ENCODE results near the gene KANK3. TPM values are rescaled to one million over a fixed set of nuclear protein-coding genes. Genes with fewer than 3 reads are reported as not detected.

The KANK3 gene
- 12.4 TPM for total RNA-seq
- polyA plus RNA-seq (ENCODE audit: insufficient read depth in 1 of 8, insufficient read length in 8 of 8, low replicate concordance in 1 of 8): 10 to 100 TPM in 6 of 8 donors, 1 to 10 TPM in 2; 9.4 to 18.9 (median 12.1) TPM
- long read RNA-seq, donor 1, partial matches to known transcripts: 0 of 2 reads
- long read RNA-seq, donor 1, other reads (novel, unspliced or antisense): 0 of 2 reads
- long read RNA-seq, donor 2: 0 reads
- long read RNA-seq, donor 3, transcript KANK3-201 (11 exons, 2,787 nt): major isoform, 7 of 7 reads
- long read RNA-seq, donor 3, partial matches to known transcripts: 0 of 7 reads
- long read RNA-seq, donor 3, other reads (novel, unspliced or antisense): 0 of 7 reads
- long read RNA-seq, donor 4, partial matches to known transcripts: 0 of 1 reads
- long read RNA-seq, donor 4, other reads (novel, unspliced or antisense): 0 of 1 reads
- long read RNA-seq, donor 5, transcript KANK3-201 (11 exons, 2,787 nt): major isoform, 5 of 5 reads
- long read RNA-seq, donor 5, partial matches to known transcripts: 0 of 5 reads
- long read RNA-seq, donor 5, other reads (novel, unspliced or antisense): 0 of 5 reads
- long read RNA-seq, donor 6, partial matches to known transcripts: 0 of 3 reads
- long read RNA-seq, donor 6, other reads (novel, unspliced or antisense): 0 of 3 reads
- long read RNA-seq, donor 7, partial matches to known transcripts: 0 of 3 reads
- long read RNA-seq, donor 7, other reads (novel, unspliced or antisense): 0 of 3 reads
- long read RNA-seq, donor 8, partial matches to known transcripts: 5 of 5 reads
- long read RNA-seq, donor 8, other reads (novel, unspliced or antisense): 0 of 5 reads
- long read RNA-seq, donor 9, partial matches to known transcripts: 0 of 3 reads
- long read RNA-seq, donor 9, other reads (novel, unspliced or antisense): 0 of 3 reads
- long read RNA-seq, donor 10, transcript KANK3-201 (11 exons, 2,787 nt): major isoform, 6 of 12 reads
- long read RNA-seq, donor 10, partial matches to known transcripts: 6 of 12 reads
- long read RNA-seq, donor 10, other reads (novel, unspliced or antisense): 0 of 12 reads
- long read RNA-seq, donor 11: 0 reads

DNA sequence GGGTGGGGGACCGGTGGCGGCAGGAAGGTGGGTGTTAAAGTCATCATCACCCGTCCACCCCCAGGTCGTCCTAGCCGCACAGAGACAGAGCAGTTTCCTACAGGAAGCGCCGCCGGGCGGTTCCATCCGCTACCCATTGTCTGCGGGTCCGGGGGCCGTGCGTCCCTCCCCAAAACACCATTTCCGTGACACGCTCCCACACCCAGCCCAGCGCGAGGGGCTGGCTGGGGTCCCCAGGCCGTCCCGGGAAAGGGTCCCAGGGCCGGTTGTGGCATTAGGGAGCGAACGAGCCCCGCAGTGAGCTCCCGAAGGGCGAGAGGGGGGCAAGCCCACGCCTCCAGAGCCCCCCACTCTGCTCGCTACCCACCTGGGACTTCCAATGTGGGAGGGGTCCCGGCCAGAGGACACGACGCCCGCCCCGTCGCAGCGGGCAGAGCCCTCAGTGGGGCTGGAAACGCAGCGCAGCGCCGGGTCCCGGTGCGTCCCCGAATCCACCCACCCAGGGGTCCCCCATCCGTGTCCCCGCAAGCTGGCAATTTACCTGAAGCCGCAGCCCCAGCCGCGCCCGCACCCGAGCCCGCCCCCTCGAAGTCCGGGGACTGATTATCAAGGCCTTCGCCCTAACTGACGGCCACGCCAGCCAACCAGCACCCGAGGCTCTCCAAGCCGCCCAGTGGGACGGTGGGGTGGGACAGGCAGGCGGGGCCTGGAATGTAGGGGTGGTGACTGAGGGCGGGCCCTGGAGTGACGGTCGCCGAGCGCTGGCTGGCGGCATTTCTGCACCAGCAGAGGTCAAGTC lies at the start of gene KANK3:
KANK3 (minus strand) TSS at position 579 of the 799 bp plus-strand sequence. CDS start 5,434 bp downstream, outside the sequence.
- Histone ChIP-seq H3K4me1 (ENCODE audit: control insufficient read depth, insufficient read depth, low read length) (peaks cover 18% of the 10 kb centered on the region), H3K27me3 (ENCODE audit: control insufficient read depth, insufficient read depth, low read length) (peaks cover 68% of the 10 kb centered on the region), H3K9me3 (replicated peaks; ENCODE audit: control insufficient read depth, low read depth, low read length) (no peaks in the 10 kb centered on the region), H3K4me3 (ENCODE audit: low read length) (peak within 1 kb of the TSS; percentile 53), H3K36me3 (ENCODE audit: control insufficient read depth, insufficient read depth, low read length) (no peaks in the 10 kb centered on the region), H3K27ac (ENCODE audit: low read length) (peak within 1 kb of the TSS; percentile 83)
- peak; percentile 95 for DNase-seq
- 4% methylated on average over 61 of the region's 65 CpGs for WGBS (ENCODE audit: insufficient coverage)

DNA sequence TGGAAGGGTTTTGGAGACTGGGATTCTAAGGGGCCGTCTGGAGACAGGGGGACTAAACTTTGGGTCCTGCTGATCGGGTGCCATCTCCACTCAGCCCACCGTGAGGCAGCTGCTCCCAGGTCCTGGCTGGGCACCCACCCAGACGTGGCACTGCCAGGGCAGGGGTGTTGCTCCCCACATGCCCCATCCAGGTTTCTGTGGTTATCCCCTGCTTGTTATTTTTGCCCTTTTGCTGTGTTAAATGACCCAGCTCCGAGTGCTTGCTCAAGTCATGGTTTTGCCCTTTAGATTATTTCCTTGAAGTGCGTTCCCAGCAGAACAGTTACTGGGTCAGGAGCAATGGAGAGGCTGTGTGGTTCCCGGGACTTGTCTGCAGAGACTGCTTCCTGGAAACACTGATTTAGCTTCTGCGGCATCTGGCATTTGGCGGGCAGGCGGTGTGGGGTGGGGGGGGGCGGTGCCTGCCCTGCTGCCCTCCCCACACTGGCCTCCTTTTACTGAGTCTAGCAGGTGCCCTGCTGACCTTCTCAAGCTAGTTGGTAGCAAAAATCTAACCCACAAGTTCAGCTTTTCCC lies 49.0 kb upstream of the KANK3 start:
- peak overlapping the region; percentile 83 for H3K27ac ChIP-seq (ENCODE audit: low read length)
- H3K27me3 ChIP-seq (ENCODE audit: control insufficient read depth, insufficient read depth, low read length): no peaks in the 10 kb centered on the region
- H3K4me3 ChIP-seq (ENCODE audit: low read length): no peak overlapping the region
- H3K9me3 ChIP-seq (replicated peaks; ENCODE audit: control insufficient read depth, low read depth, low read length): no peaks in the 10 kb centered on the region
- H3K36me3 ChIP-seq (ENCODE audit: control insufficient read depth, insufficient read depth, low read length): peaks cover 8% of the 10 kb centered on the region
- peaks cover 46% of the 10 kb centered on the region for H3K4me1 ChIP-seq (ENCODE audit: control insufficient read depth, insufficient read depth, low read length)
- DNase-seq: peak; percentile 59
- 51% methylated on average over 5 of the region's 11 CpGs for WGBS (ENCODE audit: insufficient coverage)

DNA sequence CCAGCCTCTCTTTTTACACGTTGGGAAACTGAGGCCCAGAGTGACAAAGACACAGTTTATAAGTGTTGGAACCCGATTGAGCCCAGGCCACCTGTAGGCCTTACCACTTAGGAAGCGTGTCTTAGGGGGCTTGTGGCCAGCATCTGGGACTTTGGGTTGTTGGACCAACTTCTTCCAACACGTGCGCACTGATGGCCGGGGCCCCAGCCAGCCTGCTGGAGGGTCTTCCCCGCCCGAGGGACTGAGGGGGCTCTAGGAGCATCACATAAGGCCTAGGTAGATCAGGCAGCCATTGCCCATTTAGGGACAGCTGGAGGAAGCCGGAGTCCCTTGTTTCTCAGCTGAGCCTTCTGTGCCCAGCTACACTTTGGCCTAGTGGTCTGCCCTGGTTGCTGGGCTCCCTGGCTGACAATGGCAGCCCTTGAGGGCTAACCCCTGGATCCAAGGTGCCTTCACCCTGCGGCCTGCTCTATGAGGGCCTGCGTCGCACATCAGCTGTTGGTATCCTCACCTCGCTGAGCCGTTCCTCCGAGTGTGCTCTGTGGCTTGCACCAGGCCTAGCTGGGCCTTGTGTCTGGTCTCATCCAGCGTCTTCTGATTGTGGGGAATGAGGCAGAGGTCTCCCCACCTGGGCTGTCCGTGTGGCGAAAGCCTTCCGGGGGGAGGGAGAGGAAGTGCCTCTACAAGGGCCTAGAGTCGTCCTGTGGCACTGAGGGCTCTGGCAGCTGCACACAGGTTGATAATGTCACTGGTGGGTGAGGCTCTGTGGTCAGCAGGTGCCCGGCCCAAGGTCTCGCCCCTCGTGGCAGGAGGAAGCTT lies 48.3 kb upstream of the KANK3 start:
- H3K9me3 ChIP-seq (replicated peaks; ENCODE audit: control insufficient read depth, low read depth, low read length): no peaks in the 10 kb centered on the region
- peaks cover 8% of the 10 kb centered on the region for H3K36me3 ChIP-seq (ENCODE audit: control insufficient read depth, insufficient read depth, low read length)
- 73% methylated on average over 17 of the region's 23 CpGs for WGBS (ENCODE audit: insufficient coverage)
- DNase-seq: no peak
- no peaks in the 10 kb centered on the region for H3K27me3 ChIP-seq (ENCODE audit: control insufficient read depth, insufficient read depth, low read length)
- peak overlapping the region; percentile 83 for H3K27ac ChIP-seq (ENCODE audit: low read length)
- H3K4me1 ChIP-seq (ENCODE audit: control insufficient read depth, insufficient read depth, low read length): peaks cover 42% of the 10 kb centered on the region
- no peak overlapping the region for H3K4me3 ChIP-seq (ENCODE audit: low read length)

DNA sequence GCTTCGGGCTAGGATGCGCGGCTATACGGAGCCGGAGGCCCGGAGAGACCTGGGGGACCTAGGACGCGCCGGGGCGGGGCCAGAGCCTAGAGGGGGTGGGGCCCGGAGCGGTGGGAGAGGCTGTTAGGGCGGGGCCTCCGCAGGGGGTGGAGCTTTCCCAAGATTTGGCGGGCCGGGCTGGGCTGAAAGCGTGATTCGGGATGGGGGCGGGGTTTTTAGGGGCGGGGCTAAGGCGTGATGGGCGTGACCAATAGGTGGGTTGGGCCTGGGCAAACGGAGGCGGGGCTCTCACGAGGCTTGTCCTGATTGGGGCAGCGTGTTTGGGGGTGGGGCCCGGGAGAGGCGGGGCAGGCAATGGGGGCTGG lies 47.5 kb upstream of the KANK3 start:
- DNase-seq: peak; percentile 94
- Histone ChIP-seq H3K4me1 (ENCODE audit: control insufficient read depth, insufficient read depth, low read length) (peaks cover 42% of the 10 kb centered on the region), H3K4me3 (ENCODE audit: low read length) (peak overlapping the region; percentile 62), H3K9me3 (replicated peaks; ENCODE audit: control insufficient read depth, low read depth, low read length) (no peaks in the 10 kb centered on the region), H3K27me3 (ENCODE audit: control insufficient read depth, insufficient read depth, low read length) (no peaks in the 10 kb centered on the region), H3K36me3 (ENCODE audit: control insufficient read depth, insufficient read depth, low read length) (peaks cover 2% of the 10 kb centered on the region), H3K27ac (ENCODE audit: low read length) (peak overlapping the region; percentile 95)
- WGBS (ENCODE audit: insufficient coverage): 0% methylated on average over 20 of the region's 28 CpGs

DNA sequence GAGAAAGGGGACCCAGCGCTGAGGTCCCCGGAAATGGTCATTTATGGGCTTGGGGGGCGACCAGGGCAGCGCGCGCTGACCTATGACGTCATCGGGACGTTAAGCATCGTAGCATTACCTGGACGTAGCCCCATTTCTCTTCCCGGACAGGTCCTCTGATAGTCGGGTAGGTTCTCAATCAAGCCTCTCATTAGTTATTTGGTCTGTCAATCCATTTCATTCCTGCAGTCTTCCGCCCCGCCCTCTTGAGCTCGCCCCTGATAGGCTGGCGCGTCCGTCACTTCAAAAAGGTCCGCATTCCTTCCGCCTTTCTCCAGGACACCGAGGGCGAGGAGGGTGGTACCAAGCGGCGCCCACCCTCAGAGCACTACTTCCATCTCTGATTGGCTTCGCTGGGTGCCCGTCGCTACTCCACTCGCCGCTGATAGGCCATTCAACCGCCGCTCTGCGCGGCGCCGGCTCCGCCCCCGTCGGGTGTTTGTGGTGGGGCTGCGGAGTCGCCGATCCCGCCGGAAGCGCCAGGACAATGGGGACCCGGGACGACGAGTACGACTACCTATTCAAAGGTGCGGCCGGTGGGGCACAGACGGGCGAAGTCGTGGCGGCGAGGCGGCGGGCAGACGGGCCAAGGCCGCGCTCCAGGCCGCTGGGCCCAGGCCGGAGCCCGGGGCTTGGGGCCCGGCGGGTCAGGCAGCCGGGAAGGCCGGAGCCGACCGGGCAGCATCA lies 47.0 kb upstream of the KANK3 start, which contains the start of gene RAB11B:
RAB11B (plus strand) TSS at position 470 of the 726 bp plus-strand sequence; CDS start at position 527, 57 bp downstream.
- H3K27ac ChIP-seq (ENCODE audit: low read length): peak within 1 kb of the TSS; percentile 95
- no peaks in the 10 kb centered on the region for H3K36me3 ChIP-seq (ENCODE audit: control insufficient read depth, insufficient read depth, low read length)
- peaks cover 42% of the 10 kb centered on the region for H3K4me1 ChIP-seq (ENCODE audit: control insufficient read depth, insufficient read depth, low read length)
- no peaks in the 10 kb centered on the region for H3K27me3 ChIP-seq (ENCODE audit: control insufficient read depth, insufficient read depth, low read length)
- under 1% methylated on average over 65 of the region's 70 CpGs for WGBS (ENCODE audit: insufficient coverage)
- H3K4me3 ChIP-seq (ENCODE audit: low read length): peak within 1 kb of the TSS; percentile 73
- no peaks in the 10 kb centered on the region for H3K9me3 ChIP-seq (replicated peaks; ENCODE audit: control insufficient read depth, low read depth, low read length)
- DNase-seq: peak; percentile 100

DNA sequence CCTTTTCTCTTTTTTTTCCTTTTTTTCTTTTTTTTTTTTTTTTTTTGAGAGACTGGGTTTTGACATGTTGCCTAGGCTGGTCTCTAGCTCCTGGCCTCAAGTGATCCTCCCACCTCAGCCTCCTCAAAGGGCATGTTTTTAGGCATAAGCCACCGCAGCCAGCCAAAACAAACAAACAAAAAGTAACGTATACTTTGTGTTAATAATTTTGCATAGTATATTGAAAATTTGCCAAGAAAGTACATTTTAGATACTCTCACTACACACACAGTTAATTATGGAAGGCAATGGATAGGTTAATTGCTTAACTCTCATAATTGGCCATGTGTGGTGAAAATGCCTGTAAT lies 45.5 kb upstream of the KANK3 start:
- DNase-seq: no peak
- peaks cover 27% of the 10 kb centered on the region for H3K4me1 ChIP-seq (ENCODE audit: control insufficient read depth, insufficient read depth, low read length)
- no peaks in the 10 kb centered on the region for H3K27me3 ChIP-seq (ENCODE audit: control insufficient read depth, insufficient read depth, low read length)
- no peak overlapping the region for H3K27ac ChIP-seq (ENCODE audit: low read length)
- no CpG with 5 or more reads among the region's 2 CpGs for WGBS (ENCODE audit: insufficient coverage)
- H3K4me3 ChIP-seq (ENCODE audit: low read length): no peak overlapping the region
- no peaks in the 10 kb centered on the region for H3K36me3 ChIP-seq (ENCODE audit: control insufficient read depth, insufficient read depth, low read length)
- no peaks in the 10 kb centered on the region for H3K9me3 ChIP-seq (replicated peaks; ENCODE audit: control insufficient read depth, low read depth, low read length)

DNA sequence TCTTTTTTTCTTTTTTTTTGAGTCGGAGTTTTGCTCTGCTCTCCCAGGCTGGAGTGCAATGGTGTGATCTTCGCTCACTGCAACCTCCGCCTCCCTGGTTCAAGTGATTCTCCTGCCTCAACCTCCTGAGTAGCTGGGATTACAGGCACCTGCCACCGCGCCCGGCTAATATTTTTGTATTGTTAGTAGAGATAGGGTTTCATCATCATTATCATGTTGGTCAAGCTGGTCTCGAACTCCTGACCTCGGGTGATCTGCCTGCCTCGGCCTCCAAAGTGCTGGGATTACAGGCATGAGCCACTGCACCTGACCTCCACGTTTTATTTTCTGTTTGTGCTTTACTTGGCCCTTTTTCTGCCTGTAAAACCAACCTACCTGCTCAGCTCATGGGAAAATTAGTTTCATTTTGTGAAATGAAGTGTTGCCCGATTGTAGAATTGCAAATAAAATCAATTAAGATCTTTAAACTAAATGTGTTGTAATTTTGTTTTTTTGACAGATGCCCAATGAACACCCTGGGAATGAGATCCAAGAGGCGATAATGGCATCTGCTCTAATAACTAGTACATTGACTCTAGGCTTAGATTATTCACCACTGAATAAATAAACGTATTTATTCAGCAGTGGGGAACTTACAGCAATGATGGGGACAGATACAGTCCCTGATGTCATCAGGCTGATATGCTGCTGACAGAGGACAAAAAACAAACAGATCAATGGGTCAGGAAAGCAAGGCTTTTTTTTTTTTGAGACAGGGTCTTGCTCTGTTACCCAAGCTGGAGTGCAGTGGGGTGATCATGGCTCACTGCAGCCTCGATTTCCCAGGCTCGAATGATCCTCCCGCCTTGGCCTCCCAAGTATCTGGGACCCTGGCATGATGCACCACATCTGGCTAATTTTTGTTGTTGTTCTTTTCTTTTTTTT lies 44.9 kb upstream of the KANK3 start:
- 83% methylated on average over 6 of the region's 16 CpGs for WGBS (ENCODE audit: insufficient coverage)

DNA sequence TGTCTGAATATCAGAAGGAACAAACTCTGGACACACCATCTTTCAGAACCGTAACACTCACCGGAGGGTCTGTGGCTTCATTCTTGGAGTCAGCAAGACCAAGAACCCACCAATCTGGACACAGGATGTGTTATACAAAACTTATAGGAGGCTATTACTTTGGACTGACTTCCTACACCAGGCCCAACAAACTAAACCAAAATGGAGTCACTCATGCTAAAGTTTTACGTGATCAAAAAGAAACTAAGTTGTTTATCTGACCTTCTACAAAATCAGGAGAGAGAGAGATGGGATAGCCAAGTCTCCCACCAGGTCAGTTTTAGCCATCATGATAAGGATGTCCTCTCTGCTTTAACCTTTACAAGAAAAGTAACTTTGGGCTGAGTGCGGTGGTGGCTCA lies 43.9 kb upstream of the KANK3 start:
- Histone ChIP-seq H3K36me3 (ENCODE audit: control insufficient read depth, insufficient read depth, low read length) (no peaks in the 10 kb centered on the region), H3K27me3 (ENCODE audit: control insufficient read depth, insufficient read depth, low read length) (no peaks in the 10 kb centered on the region), H3K4me3 (ENCODE audit: low read length) (no peak overlapping the region), H3K27ac (ENCODE audit: low read length) (no peak overlapping the region), H3K4me1 (ENCODE audit: control insufficient read depth, insufficient read depth, low read length) (peaks cover 12% of the 10 kb centered on the region), H3K9me3 (replicated peaks; ENCODE audit: control insufficient read depth, low read depth, low read length) (no peaks in the 10 kb centered on the region)
- DNase-seq: no peak
- WGBS (ENCODE audit: insufficient coverage): no CpG with 5 or more reads among the region's 4 CpGs

More for the DNA sequence above, 44.9 kb upstream of the KANK3 start:
- H3K4me1 ChIP-seq (ENCODE audit: control insufficient read depth, insufficient read depth, low read length): peaks cover 21% of the 10 kb centered on the region
- H3K27me3 ChIP-seq (ENCODE audit: control insufficient read depth, insufficient read depth, low read length): no peaks in the 10 kb centered on the region
- DNase-seq: no peak
- H3K9me3 ChIP-seq (replicated peaks; ENCODE audit: control insufficient read depth, low read depth, low read length): no peaks in the 10 kb centered on the region
- H3K4me3 ChIP-seq (ENCODE audit: low read length): no peak overlapping the region
- H3K36me3 ChIP-seq (ENCODE audit: control insufficient read depth, insufficient read depth, low read length): no peaks in the 10 kb centered on the region
- no peak overlapping the region for H3K27ac ChIP-seq (ENCODE audit: low read length)

Data from muscle of leg (tissue), 16 donors.